Lung microvascular endothelial cell (primary cell): Measurements from ENCODE around the gene LOXHD1. TPM values are rescaled to one million over a fixed set of nuclear protein-coding genes. Genes with fewer than 3 reads are reported as not detected.
A peak's percentile ranks its signal among the peaks of the same experiment; 100 is the strongest.

Experiments used
- DNase-seq, 2 donors: peaks; one replicate each; pipeline versions ENCODE4 v3.0.0 to v3.0.0-alpha.2; 2010; ENCODE audit warnings: low read depth in 2 of 2
- total RNA-seq: library from RNA; depleted of rRNA; stranded (reverse); fragments of >200 nt; gene quantifications from 2 replicates; pipeline ENCODE4 v1.2.1, GENCODE V29; 2014

Gene LOXHD1
- total RNA-seq, 1 donor from 2014 or later, result not detected

DNA sequence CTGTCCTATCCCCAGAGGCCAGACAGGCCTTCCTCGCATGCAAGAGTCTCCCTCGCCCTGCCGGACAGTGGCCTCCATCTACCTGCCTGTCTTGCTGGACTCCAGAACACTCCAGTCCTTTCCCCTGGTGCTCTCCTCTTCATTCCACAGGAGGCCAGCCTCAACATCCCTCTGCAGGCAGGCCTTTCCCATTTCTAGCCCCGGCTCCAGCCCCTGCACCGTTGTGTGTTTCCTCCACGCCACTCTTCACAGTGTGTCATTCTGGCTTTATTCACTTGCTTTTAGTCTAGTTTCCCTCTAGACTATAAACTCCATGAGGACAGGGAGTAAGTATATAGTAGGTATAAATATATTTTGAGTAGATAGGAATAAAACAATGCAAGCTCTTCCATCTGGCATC is 81.2 kb downstream of the LOXHD1 start:
- no peak for DNase-seq

- no peak for DNase-seq
Measured at GRCh38 chr18:46574743-46575115, 82.3 kb downstream of the LOXHD1 start.

DNA sequence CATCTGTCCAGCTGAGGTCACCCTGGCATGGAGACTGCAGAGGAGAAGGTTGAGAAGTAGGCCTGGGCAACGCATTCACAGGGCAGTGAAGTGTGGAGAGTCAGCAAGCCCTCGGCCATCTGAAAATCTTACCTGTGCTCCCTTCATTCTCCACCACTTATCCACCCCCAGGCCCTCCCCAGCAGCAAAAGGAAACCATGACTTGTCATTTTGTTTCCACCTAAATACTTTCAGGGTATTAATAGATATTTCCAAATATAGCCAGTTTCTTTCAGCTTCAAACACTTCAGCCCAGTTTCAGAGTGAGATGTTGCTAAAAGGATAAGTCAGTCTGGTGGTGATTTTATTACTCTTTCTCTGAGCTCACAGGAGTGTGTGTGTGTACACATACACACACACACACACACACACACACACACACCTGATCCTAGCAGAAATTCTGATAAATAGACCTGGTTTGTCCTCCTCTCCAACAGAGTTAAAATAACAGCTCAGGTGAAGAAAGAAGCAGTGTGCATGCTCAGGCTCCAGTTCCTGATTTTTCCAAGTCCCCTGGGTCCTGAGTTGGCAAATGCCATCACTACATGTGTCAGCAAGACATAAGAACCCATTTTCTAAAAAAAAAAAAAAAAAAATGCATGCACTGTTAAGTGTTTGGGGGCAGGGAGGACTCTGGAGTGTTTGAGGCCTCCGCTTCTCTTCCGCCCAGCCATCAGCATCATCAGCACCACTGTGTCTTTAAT is 82.8 kb downstream of the LOXHD1 start:
- no peak for DNase-seq

DNA sequence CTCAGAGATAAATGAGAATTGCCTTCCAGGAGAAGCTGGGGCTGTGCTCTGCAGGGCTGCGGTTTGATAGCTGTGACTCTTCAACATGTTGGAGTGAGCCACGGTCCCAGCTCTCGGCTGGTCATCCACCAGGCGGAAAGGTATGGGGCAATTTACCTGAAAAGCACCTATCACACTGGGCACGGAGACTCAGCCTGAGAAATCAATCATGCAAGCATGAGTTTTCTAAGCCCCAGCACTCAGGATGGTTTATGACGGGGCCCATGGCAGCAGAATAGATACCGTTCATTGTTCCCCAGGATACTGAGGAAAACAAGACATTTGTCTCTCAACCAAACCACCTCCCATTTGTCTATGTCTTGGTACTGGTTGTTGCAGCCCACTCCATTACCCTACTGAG is 83.9 kb downstream of the LOXHD1 start:
- DNase-seq, result no peak

- DNase-seq, result no peak
Measured at GRCh38 chr18:46571756-46572155, 85.3 kb downstream of the LOXHD1 start.

DNA sequence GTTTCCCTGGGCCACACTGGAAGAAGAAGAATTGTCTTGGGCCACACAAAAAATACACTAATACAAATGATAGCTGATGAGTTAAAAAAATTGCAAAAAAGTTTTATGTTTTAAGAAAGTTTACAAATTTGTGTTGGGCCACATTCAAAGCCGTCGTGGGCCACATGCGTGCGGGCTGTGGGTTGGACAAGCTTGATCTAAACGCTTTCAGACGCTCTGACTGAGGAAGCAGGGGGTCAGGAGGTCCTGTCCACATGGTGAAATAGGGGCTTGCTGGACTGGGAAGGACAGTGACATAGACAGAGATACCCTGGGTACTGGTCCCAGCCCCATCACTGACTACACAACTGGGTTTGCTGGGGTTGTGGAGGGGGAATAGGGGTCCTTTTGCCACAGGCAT is 86.4 kb downstream of the LOXHD1 start:
- DNase-seq, result no peak

DNA sequence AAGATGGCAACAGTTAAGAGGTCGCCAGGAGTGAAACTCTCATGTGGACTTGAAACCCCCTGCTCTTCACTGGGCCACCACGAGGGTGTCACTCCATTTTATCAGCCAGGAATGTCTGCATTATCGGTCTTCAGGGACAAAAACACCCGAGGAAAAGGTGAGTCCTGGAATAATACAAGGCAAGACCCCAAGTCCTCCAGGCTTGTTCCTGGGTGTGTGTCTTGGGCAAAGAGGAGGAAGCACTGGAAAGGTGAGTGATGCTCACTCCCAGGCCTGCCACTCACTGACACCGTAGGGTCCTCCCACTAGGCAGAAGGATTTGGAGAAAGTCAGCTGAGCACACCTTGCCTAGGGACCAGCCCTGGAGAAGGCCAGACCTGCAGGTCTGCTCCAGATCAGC is 86.9 kb downstream of the LOXHD1 start:
- DNase-seq, result no peak

DNA sequence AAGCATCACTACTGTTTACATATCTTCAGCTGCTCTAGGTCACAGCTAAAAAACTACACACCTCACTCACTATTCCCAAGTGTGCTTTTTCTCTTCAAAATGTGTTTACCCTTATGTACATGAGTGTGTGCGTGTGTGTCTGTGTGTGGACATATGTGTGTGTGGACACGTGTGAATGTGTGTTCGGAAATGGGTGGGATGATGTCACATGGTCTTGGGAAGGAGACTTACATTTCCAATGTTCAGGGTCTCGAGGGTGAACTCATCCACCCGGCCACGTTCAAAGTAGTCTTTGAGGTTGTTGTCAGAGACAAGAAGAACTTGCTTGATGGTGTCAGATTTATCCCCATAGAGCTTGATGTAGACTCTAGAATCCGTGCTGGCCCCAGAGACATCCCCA is 87.8 kb downstream of the LOXHD1 start:
- no peak for DNase-seq

- no peak for DNase-seq
Measured at GRCh38 chr18:46567196-46567595, 89.8 kb downstream of the LOXHD1 start.

DNA sequence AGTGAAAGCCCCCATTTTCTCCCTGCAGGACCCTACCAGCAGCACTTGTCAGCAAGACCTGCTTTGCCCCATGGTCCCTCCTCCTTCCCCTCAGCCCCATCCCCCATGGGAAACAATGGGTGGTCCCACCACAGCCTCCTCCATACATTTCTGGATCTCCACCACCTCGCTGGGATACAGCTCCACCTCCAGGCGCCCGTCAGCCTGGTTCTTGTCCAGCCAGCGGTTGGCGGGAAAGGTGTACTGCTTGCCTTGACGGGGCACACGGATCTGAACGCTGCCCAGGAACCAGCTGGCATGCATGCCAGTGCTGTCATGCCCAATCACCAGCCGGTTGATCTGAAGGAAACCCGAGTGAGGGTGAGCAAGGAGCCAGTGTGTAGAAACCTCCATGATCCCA is 90.9 kb downstream of the LOXHD1 start:
- DNase-seq, result no peak

GRCh38 chr18:46565256-46565655 is 91.8 kb downstream of the LOXHD1 start:
- no peak for DNase-seq

DNA sequence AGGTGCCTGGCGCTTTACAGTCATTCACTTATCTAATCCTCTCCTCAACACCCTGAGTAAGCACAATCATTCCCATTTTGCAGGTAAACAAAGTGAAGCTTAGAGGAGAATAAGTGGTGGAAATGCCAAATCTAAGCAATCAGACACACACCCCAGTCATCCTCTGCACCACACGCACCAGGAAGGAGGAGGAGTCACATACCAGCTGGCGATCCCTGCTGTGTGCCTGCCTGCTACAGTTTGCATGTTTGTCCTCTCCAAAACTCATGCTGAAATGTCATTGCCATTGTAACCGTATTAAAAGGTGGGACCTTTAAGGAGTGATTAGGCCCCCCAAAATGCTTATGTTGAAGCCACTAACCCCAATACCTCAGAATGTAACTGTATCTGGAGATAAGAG is 93.7 kb downstream of the LOXHD1 start:
- no peak for DNase-seq

GRCh38 chr18:46562674-46563192 is 94.3 kb downstream of the LOXHD1 start:
- DNase-seq, result no peak

- DNase-seq, result no peak
Measured at GRCh38 chr18:46560671-46561045, 96.4 kb downstream of the LOXHD1 start.

DNA sequence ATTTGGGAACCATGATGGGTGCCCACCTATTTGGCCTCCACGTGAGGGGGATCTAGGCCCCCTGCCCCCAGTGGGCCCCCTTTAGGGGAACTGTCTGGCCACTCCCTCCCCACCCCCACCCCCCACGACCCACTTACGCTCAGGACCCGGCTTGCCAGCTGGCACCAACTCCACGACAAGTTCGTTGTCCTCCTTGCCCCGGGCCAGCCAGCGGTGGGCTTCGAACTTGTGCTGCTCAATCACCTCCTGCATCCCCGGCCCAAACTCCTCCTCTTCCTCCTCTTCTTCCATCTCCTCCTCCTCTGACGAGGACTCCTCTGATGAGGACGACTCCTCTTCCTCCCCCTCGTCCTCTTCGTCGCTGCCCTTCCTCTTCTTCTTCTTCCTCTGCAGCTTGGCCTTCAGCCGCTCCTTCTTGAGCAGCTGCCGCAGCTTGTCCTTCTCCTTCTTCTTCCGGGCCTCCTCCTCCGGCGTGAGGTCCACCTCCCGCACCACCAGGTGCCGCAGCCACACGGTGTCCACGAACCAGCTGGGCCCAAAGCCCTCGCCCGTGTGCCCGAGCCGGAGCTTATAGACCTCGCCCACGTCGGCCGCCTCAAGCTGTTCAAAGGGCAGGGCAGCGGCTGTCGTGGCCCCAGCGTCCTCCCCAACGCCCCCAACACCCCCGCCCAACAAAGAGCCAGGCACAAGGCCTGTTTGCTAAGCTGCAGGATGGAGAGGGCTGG is 96.9 kb downstream of the LOXHD1 start:
- no peak for DNase-seq

- DNase-seq, result no peak
Measured at GRCh38 chr18:46559296-46559695, 97.7 kb downstream of the LOXHD1 start.

DNA sequence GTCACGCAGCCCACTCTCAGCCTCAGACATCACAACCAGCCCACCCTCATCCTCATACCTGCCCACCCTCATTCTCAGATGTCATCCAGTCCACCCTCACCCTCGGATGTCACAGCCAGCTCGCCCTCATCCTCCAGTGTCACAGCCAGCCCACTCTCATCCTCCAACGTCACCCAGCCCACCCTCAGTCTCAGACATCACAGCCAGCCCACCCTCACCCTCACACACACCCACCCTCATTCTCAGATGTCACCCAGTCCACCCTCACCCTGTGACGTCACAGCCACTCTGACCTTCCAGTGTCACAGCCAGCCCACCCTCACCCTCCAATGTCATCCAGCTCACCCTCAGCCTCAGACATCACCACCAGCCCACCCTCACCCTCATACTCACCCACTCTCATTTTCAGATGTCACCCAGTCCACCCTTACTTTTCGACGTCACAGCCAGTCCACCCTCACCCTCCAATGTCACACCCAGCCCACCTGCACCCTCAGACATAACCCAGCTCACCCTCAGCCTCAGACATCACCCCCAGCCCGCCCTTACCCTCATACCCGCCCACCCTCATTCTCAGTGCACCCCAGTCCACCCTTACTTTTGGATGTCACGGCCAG is 100.3 kb downstream of the LOXHD1 start:
- no peak for DNase-seq

GRCh38 chr18:46555724-46556123 is 101.3 kb downstream of the LOXHD1 start:
- peak; percentile 49 to 79 for DNase-seq

GRCh38 chr18:46555213-46555612 is 101.8 kb downstream of the LOXHD1 start:
- DNase-seq, result no peak

- no peak for DNase-seq
Measured at GRCh38 chr18:46554406-46555080, 102.5 kb downstream of the LOXHD1 start.

- no peak for DNase-seq
Measured at GRCh38 chr18:46550609-46551008, 106.4 kb downstream of the LOXHD1 start.

GRCh38 chr18:46547520-46547919 is 109.5 kb downstream of the LOXHD1 start:
- DNase-seq, result no peak
